Activated T-cell treated with anti-CD3 and anti-CD28 coated beads, Interleukin-2, amount 50 U/mL, for 4 hours (primary cell): ENCODE results near the gene TYROBP. TPM values are rescaled to one million over a fixed set of nuclear protein-coding genes. Genes with fewer than 3 reads are reported as not detected.
"Not testable (repeated sequence)": the region's sequence is repeated elsewhere in the genome, so short reads cannot be mapped to it uniquely, and the experiment has no call there.

Source experiments
- ATAC-seq, 2 donors: fragments of 200-7000 bp; cut with Tn5 transposase; one replicate each; pipeline ENCODE4 v1.10.0; 2021
- DNase-seq: peaks from one replicate; pipeline ENCODE4 v3.0.0-alpha.2; 2020
- H3K27me3 Mint-ChIP-seq: one replicate; pipeline ENCODE4 v1.8.0; 2021; ENCODE audit warnings: low read depth, mixed read lengths
- H3K36me3 Mint-ChIP-seq: one replicate; pipeline ENCODE4 v1.8.0; 2022; ENCODE audit warnings: mixed read lengths; ENCODE audit not compliant: insufficient read depth
- H3K4me1 Mint-ChIP-seq: one replicate; pipeline ENCODE4 v1.8.0; 2021; ENCODE audit warnings: low read depth, mixed read lengths
- H3K4me3 Mint-ChIP-seq: one replicate; pipeline ENCODE4 v1.8.0; 2021; ENCODE audit warnings: mild to moderate bottlenecking, moderate library complexity, mixed read lengths
- H3K9me3 Mint-ChIP-seq: one replicate; pipeline ENCODE4 v1.8.0; 2021; ENCODE audit warnings: mixed read lengths
- total RNA-seq, 3 donors: library from RNA; stranded (reverse); gene quantifications; one replicate each; pipeline ENCODE4 v1.2.1, GENCODE V29; 2021

The TYROBP gene
- total RNA-seq, 3 donors from 2014 or later: 0.52 to 0.69 TPM; not detected in 1

DNA sequence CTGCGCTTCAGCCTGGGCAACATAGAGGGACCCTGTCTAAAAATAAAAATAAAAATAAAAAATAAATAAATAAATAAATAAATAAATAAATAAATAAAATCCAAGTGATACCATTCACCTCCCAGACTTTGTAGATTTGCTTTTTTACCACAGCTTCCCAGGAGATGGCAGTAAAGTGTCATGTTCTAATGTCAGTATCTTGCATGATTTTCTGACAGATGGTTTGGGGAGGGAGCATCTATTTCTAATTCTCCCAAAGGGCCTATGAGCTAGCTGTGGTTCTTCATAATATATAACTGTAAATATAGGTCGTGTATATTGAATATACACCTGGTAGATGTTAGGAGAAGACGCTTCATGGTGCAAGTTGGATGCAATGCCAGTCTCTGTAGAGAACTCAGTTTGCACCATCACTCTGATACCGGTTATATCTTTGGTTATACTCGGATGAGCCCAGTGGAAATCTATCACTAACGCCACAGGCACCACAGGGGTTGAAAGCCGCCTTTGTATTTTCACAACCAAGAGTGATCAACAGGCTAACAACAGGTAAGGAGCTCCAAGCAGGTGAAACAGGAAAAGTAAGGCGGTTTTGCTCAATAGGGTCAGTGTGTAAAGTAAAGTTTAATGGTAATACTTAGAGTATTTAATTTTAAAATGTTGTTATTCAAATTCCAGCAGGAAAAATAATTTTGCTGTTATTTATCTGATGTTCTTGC, 25.8 kb downstream of the TYROBP start:
- peaks cover 3% of the 10 kb centered on the region for H3K36me3 Mint-ChIP-seq
- ATAC-seq: peak in 1 of 2 donors; percentile 44
- H3K27me3 Mint-ChIP-seq: peaks cover 28% of the 10 kb centered on the region
- peaks cover 8% of the 10 kb centered on the region for H3K4me1 Mint-ChIP-seq
- DNase-seq: no peak
- no peaks in the 10 kb centered on the region for H3K9me3 Mint-ChIP-seq
- no peak overlapping the region for H3K4me3 Mint-ChIP-seq

DNA sequence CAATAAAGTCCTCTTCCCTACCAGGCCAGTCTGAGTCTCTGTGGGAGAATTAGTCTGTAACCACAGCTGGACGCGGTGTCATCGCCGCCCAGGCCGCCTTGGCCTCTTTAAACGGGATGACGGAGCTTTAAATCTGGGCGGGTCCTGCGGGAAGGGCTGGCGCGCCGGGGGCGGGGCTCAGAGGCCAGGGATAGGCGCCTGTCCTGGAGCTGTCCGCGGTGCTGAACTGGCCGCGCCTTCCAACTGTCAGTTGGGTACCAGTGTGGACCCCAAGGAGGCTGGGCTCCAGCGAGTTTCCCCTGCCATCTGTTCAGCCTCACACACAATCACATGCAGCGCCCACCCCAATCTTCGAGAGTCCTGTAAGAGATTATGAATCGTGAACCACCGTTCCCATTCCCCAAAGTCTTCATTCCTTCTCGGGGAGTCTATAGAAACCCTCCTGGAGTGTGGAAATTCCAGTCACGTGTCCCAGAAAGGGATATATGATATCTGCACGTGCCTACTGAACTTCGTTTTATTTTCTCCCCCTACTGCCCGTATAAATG, 28.3 kb downstream of the TYROBP start:
- peaks cover 36% of the 10 kb centered on the region for H3K27me3 Mint-ChIP-seq
- ATAC-seq (peak; percentile 89 to 95), DNase-seq (peak; percentile 57)
- no peak overlapping the region for H3K4me3 Mint-ChIP-seq
- H3K4me1 Mint-ChIP-seq: peaks cover 8% of the 10 kb centered on the region
- no peaks in the 10 kb centered on the region for H3K9me3 Mint-ChIP-seq
- no peaks in the 10 kb centered on the region for H3K36me3 Mint-ChIP-seq

DNA sequence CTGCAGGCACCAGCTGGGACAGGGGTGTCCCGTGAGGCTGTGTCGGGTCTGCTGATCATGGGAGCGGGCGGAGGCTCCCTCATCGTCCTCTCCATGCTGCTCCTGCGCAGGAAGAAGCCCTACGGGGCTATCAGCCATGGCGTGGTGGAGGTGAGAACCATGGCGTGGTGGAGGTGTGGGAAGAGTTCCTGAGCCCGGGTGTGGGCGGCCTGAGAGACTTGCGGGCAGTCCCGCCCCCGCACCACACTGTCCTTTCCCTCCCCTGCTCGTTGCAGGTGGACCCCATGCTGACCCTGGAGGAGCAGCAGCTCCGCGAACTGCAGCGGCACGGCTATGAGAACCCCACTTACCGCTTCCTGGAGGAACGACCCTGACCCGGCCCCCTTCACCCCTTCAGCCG, 29.0 kb downstream of the TYROBP start:
- Mint-ChIP-seq H3K4me3 (no peak overlapping the region), H3K4me1 (peaks cover 8% of the 10 kb centered on the region), H3K27me3 (peaks cover 36% of the 10 kb centered on the region), H3K36me3 (no peaks in the 10 kb centered on the region), H3K9me3 (no peaks in the 10 kb centered on the region)
- ATAC-seq: no peak
- DNase-seq: no peak

DNA sequence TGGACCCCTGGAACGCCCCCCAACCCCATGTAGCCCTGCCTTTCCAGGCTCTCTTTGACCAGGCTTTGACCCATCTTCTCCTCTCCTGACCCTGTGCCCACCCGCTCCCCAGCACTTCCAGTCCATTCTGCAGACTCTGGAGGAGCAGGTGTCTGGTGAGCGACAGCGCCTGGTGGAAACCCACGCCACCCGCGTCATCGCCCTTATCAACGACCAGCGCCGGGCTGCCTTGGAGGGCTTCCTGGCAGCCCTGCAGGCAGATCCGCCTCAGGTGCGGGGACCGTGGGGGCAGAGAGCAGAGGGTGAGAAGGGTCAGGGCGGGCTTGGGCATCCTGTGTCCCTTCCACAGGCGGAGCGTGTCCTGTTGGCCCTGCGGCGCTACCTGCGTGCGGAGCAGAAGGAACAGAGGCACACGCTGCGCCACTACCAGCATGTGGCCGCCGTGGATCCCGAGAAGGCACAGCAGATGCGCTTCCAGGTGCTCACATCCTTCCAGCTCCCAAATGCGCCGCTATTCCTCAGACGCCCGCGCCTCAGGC, 33.6 kb downstream of the TYROBP start:
- Mint-ChIP-seq H3K27me3 (peaks cover 57% of the 10 kb centered on the region), H3K9me3 (no peaks in the 10 kb centered on the region), H3K4me3 (no peak overlapping the region), H3K4me1 (peaks cover 8% of the 10 kb centered on the region), H3K36me3 (peaks cover 2% of the 10 kb centered on the region)
- DNase-seq (no peak), ATAC-seq (no peak)

DNA sequence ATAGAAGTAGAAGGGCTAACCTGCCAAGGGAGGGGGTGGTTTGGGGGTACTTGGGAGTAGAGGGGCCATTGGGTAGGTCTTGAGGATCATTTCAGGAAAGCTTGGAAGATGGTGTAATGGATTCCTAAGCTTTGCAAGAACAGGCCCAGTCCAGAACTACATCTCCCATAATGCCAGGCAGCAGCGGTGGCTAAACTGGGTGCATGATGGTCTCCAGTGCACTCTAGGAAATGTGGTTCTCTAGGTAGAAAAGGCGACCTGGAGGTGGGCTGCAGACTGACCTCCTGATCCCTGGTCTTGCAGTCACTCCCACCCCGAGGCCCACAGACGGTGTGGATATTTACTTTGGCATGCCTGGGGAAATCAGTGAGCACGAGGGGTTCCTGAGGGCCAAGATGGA, 35.9 kb downstream of the TYROBP start:
- Mint-ChIP-seq H3K4me1 (peaks cover 12% of the 10 kb centered on the region), H3K27me3 (peaks cover 54% of the 10 kb centered on the region)
- no peak for ATAC-seq

DNA sequence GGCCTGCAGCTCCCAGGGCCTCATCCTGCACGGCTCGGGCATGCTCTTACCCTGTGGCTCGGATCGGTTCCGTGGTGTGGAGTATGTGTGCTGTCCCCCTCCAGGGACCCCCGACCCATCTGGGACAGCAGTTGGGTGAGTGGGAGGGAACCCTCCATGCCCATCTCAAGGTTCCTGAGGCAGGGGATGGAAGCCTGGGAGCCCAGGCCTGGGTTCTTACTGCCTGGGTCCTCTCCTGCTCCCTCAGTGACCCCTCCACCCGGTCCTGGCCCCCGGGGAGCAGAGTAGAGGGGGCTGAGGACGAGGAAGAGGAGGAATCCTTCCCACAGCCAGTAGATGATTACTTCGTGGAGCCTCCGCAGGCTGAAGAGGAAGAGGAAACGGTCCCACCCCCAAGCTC, 36.5 kb downstream of the TYROBP start:
- Mint-ChIP-seq H3K9me3 (no peaks in the 10 kb centered on the region), H3K4me1 (peaks cover 12% of the 10 kb centered on the region), H3K36me3 (peaks cover 2% of the 10 kb centered on the region), H3K27me3 (peaks cover 50% of the 10 kb centered on the region), H3K4me3 (no peak overlapping the region)
- ATAC-seq (no peak), DNase-seq (no peak)

More for the DNA sequence above, 35.9 kb downstream of the TYROBP start:
- Mint-ChIP-seq H3K4me3 (no peak overlapping the region), H3K9me3 (no peaks in the 10 kb centered on the region), H3K36me3 (peaks cover 2% of the 10 kb centered on the region)
- no peak for DNase-seq

DNA sequence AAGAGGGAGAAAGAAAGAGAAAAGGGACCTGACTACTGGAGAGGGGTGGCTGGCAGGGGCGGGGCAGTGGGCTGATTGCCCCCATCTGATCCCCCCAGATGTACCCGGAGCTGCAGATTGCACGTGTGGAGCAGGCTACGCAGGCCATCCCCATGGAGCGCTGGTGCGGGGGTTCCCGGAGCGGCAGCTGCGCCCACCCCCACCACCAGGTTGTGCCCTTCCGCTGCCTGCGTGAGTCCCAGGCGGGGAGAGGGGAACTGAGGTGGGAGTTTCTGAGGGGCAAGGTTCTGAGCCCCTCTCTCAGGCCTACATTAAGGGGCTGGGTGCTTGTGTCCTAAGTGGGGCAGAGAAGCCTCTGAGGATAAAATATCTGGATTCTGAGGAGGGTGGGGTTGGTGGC, 37.3 kb downstream of the TYROBP start:
- Mint-ChIP-seq H3K36me3 (peaks cover 2% of the 10 kb centered on the region), H3K27me3 (peaks cover 53% of the 10 kb centered on the region)
- no peak for ATAC-seq

DNA sequence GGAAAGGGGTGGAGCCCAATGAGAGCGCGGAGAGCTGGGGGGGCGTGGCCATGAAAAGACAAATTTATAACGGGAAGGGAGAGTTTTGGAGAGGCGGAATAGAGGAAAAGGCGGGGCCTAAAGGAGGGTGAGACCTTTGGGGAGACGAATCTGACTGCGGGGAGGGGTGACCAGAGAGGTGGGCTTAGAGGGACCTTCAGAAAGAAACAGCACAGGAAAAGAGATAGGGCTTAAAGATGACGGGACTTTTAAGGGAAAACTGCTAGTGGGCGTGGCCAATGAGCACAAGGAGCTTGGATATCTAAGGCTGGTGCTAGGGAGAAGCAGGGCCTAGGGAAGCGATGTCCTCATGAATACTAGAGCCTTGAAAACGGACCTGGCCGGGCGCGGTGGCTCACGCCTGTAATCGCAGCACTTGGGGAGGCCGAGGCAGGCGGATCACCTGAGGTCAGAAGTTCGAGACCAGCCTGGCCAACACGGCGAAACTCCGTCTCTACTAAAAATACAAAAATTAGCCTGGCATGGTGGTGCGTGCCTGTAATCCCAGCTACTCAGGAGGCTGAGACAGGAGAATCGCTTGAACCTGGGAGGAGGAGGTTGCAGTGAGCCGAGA, 37.9 kb downstream of the TYROBP start:
- ATAC-seq, H3K36me3 Mint-ChIP-seq, DNase-seq, H3K9me3 Mint-ChIP-seq: not testable (repeated sequence)
- H3K4me1 Mint-ChIP-seq: peaks cover 12% of the 10 kb centered on the region
- peaks cover 59% of the 10 kb centered on the region for H3K27me3 Mint-ChIP-seq
- peak overlapping the region; percentile 58 for H3K4me3 Mint-ChIP-seq

More for the DNA sequence above, 37.3 kb downstream of the TYROBP start:
- peaks cover 12% of the 10 kb centered on the region for H3K4me1 Mint-ChIP-seq
- H3K4me3 Mint-ChIP-seq: no peak overlapping the region
- no peaks in the 10 kb centered on the region for H3K9me3 Mint-ChIP-seq
- no peak for DNase-seq

DNA sequence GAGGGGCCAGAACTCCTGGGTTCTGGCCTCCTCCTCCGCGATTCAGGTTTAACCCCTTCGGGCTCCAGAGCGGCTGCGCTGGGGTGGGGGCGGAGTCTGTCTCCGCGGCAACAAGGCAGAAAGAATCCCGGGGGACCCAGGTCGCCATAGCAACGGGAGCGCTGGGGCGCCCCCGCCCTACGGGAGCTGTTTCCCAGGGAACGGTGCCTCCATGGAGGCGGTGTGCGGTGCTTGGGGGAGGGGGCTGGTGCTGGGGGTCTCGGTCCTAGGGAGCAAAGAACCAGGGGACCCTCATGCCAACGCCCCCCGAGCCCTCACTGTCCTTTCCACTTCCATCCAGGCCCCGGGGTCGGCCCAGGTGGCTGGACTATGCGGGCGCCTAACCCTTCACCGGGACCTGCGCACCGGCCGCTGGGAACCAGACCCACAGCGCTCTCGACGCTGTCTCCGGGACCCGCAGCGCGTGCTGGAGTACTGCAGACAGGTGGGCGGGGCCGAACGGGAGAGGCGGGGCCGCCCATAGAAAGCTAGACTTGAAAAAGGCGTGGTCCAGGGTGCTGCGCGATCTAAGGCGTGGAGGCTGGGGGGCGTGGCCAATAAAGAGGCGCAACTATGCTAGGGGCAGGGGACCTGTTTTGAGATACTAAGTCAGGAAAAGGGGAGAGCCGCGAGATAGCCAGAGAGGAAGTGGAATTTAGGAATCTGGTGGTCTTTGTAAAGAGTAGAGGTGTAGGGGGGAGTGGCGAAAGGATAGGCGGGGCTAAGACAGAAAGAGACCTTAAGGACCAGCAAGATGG, 38.6 kb downstream of the TYROBP start:
- Mint-ChIP-seq H3K4me1 (peaks cover 12% of the 10 kb centered on the region), H3K9me3 (no peaks in the 10 kb centered on the region), H3K36me3 (peaks cover 2% of the 10 kb centered on the region), H3K27me3 (peaks cover 65% of the 10 kb centered on the region), H3K4me3 (peak overlapping the region; percentile 58)
- peak; percentile 86 to 88 for ATAC-seq
- DNase-seq: peak; percentile 73

DNA sequence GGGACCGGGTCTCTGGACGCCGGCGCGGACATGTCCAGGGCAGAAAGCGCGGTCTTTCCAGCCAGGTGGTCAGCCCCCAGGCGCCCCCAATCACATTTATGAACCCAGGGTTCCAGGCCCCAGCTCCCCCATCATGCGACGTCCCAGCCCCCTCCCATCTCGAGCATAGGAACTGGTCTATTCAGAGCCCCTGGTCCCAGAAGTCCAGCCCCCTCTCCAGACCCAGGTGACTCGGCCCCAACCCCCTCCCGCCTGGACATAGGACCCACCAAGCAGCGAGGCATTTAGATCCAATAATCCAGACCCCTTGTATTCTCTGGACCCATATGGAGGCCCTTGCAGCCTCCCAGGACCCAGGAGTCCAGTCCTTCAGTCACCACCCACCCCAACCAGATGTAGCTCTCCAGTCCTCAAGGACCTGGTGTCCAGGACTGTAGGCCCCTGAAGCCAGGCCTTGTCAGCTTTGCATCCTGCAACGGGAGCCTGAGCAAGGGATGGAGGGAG, 39.2 kb downstream of the TYROBP start:
- Mint-ChIP-seq H3K27me3 (peaks cover 67% of the 10 kb centered on the region), H3K9me3 (no peaks in the 10 kb centered on the region), H3K4me1 (peaks cover 12% of the 10 kb centered on the region), H3K4me3 (peak overlapping the region; percentile 29), H3K36me3 (no peaks in the 10 kb centered on the region)
- ATAC-seq: no peak
- DNase-seq: no peak

DNA sequence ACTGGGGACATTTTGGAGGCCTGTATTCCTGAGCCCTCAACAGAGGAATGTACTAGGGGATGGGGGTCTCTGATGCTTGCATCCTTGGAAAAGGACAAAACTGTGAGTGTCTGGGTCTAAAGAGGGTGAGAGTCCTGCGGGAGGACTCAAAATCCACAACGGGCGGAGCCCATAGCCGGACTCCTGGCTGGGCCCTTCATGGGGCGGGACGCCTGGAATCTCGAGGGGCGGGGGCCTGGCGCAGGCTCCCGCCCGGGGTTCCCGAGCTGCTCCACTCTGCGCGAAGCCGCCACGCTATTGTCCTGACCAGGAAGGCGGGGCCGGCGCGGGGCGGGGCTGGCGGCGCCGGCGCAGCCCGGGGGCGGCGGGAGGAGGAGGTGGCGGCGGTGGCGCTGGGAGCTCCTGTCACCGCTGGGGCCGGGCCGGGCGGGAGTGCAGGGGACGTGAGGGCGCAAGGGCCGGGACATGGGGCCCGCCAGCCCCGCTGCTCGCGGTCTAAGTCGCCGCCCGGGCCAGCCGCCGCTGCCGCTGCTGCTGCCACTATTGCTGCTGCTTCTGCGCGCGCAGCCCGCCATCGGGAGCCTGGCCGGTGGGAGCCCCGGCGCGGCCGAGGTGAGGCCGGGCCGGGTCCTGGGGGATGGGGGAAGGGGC, 39.8 kb downstream of the TYROBP start, which contains the start of gene APLP1:
TSS of gene APLP1 (plus strand) at position 403 of the 651 bp plus-strand sequence. CDS start at position 466, 63 bp downstream.
- H3K4me3 Mint-ChIP-seq: peak within 1 kb of the TSS; percentile 37

DNA sequence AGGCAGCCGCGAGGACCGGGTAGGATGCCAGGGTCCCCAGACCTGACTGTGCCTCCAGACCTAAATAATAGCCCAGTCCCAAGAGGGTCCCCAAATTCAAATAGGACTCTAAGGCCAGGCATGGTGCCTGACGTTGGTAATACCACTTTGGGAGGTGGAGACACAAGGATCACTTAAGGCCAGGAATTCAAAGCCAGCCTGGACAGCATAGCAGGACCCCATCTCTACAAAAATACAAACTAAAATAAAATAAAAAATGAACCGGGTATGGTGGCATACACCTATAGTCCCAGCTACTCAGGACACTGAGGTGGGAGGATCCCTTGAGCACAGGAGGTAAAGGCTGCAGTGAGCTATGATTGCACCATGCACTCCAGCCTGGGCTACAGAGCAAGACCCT, 45.1 kb downstream of the TYROBP start:
- Mint-ChIP-seq H3K4me1 (peaks cover 4% of the 10 kb centered on the region), H3K9me3 (no peaks in the 10 kb centered on the region), H3K36me3 (no peaks in the 10 kb centered on the region), H3K27me3 (peaks cover 75% of the 10 kb centered on the region), H3K4me3 (no peak overlapping the region)
- DNase-seq: no peak
- ATAC-seq: no peak

More for the DNA sequence above, 39.8 kb downstream of the TYROBP start, which contains the start of gene APLP1:
- DNase-seq (peak; percentile 69), ATAC-seq (peak; percentile 80 to 83)
- peaks cover 12% of the 10 kb centered on the region for H3K4me1 Mint-ChIP-seq
- H3K27me3 Mint-ChIP-seq: peaks cover 67% of the 10 kb centered on the region
- H3K36me3 Mint-ChIP-seq: no peaks in the 10 kb centered on the region
- H3K9me3 Mint-ChIP-seq: no peaks in the 10 kb centered on the region

DNA sequence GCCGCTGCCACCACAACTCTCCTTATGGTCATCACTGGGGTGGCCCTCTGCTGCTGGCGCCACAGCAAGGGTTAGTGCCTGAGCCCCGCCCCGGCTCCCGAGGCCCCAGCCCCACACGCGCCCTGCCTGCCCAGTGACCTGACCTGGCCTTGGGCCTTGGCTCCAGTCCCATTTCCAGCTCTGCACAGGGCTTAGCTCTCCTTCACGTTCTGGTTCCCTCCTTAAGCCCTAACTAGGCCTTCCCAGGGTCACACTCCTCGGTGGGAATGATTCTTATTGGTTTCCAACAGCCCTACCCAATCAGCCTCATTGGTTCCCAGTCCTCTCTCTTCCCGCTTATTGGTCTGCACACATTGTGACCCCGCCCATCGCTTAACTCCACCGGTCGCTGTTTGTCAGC, 45.6 kb downstream of the TYROBP start:
- DNase-seq (no peak), ATAC-seq (no peak)
- peaks cover 73% of the 10 kb centered on the region for H3K27me3 Mint-ChIP-seq
- peaks cover 4% of the 10 kb centered on the region for H3K4me1 Mint-ChIP-seq
- no peaks in the 10 kb centered on the region for H3K36me3 Mint-ChIP-seq
- no peak overlapping the region for H3K4me3 Mint-ChIP-seq
- no peaks in the 10 kb centered on the region for H3K9me3 Mint-ChIP-seq
